HCT116 (cell line): ENCODE data around the gene LPO. TPM values are rescaled to one million over a fixed set of nuclear protein-coding genes. Genes with fewer than 3 reads are reported as not detected.

ENCODE experiments used
- ATAC-seq: fragments of 200-7000 bp; cut with Tn5 transposase; 2 replicates; pipeline ENCODE4 v1.9.1; 2020; ENCODE audit warnings: mild to moderate bottlenecking, moderate library complexity
- BruUV-seq: library from RNA; stranded (reverse); fragments of 400-500 nt; replicated peaks from 2 replicates; lab custom pipeline; 2021; lab: Mats Ljungman, UMichigan
- CTCF ChIA-PET: fragments of 300-600 bp; sonication (Branson Sonifier 250); formaldehyde crosslinking; loops from one replicate; lab custom pipeline; 2021; ENCODE audit warnings: antibody characterized with exemption; lab: Charles Lee
- POLR2A ChIA-PET: fragments of 300-600, 350-600 bp; sonication (Branson Sonifier 250); formaldehyde crosslinking; loops from one replicate; lab custom pipeline; 2021; ENCODE audit warnings: antibody characterized with exemption; lab: Charles Lee
- RAD21 ChIA-PET, 2 experiments: fragments of 300-600 bp; sonication (Branson Sonifier 250); formaldehyde crosslinking; loops; one replicate each; lab custom pipeline; 2023; ENCODE audit warnings: low total read pairs in 2 of 2; ENCODE audit not compliant: uncharacterized antibody in 2 of 2, unreplicated experiment in 2 of 2, low non-redundant PET in 1 of 2; lab: Charles Lee
- DNase-seq: peaks from one replicate; pipeline ENCODE4 v3.0.0-alpha.2; 2010; ENCODE audit warnings: low read depth, low spot score
- H2AFZ ChIP-seq: fragments of 200-600 bp; shearing (Covaris generic), sonication (generic); 2 replicates; pipeline ENCODE4 v1.6.1; 2017; ENCODE audit warnings: low read depth, mixed run types, mixed read lengths, antibody characterized with exemption, low read length; ENCODE audit not compliant: poor library complexity, severe bottlenecking
- H3K27ac ChIP-seq: 2 replicates; pipeline ENCODE4 v1.5.1; 2012; ENCODE audit warnings: low read depth, low read length
- H3K27me3 ChIP-seq: fragments of 200-600 bp; sonication (generic); 2 replicates; pipeline ENCODE4 v1.6.1; 2016; ENCODE audit warnings: mixed run types, low read length, mixed read lengths; ENCODE audit not compliant: insufficient read depth
- H3K36me3 ChIP-seq, 2 experiments: fragments of 200-500 bp in 1 of 2; fragments of 200-600 bp in 1 of 2; sonication (Bioruptor generic) in 1 of 2; sonication (generic) in 1 of 2; 2 replicates each; pipeline versions ENCODE4 v1.5.1 to v1.6.1; 2014 to 2016; ENCODE audit warnings: low read length in 2 of 2, inconsistent platforms in 1 of 2, mixed read lengths in 1 of 2, mixed run types in 1 of 2; ENCODE audit not compliant: insufficient read depth in 2 of 2, control insufficient read depth in 1 of 2
- H3K4me1 ChIP-seq, 2 experiments: fragments of 200-600 bp in 1 of 2; sonication (generic) in 1 of 2; 2 replicates each; pipeline versions ENCODE4 v1.5.1 to v1.6.1; 2012 to 2017; ENCODE audit warnings: low read length in 2 of 2, inconsistent platforms in 1 of 2, mild to moderate bottlenecking in 1 of 2, mixed read lengths in 1 of 2, mixed run types in 1 of 2, moderate library complexity in 1 of 2; ENCODE audit not compliant: insufficient read depth in 2 of 2, control insufficient read depth in 1 of 2
- H3K4me2 ChIP-seq: fragments of 200-600 bp; sonication (generic); 2 replicates; pipeline ENCODE4 v1.6.1; 2017; ENCODE audit warnings: mixed run types, low read length, mixed read lengths
- H3K4me3 ChIP-seq, 2 experiments: fragments of 200-600 bp in 1 of 2; sonication (generic) in 1 of 2; replicated peaks in 1 of 2; 2 replicates each; pipeline ENCODE4 v1.5.1; 2011 to 2016; ENCODE audit warnings: low read length in 2 of 2, control low read depth in 1 of 2, low read depth in 1 of 2, mild to moderate bottlenecking in 1 of 2, mixed read lengths in 1 of 2, mixed run types in 1 of 2
- H3K79me2 ChIP-seq: fragments of 200-600 bp; sonication (generic); 2 replicates; pipeline ENCODE4 v1.6.1; 2017; ENCODE audit warnings: mild to moderate bottlenecking, mixed run types, low read length, moderate library complexity, mixed read lengths; ENCODE audit not compliant: insufficient read depth
- H3K9ac ChIP-seq: fragments of 200-600 bp; sonication (generic); 2 replicates; pipeline ENCODE4 v1.6.1; 2016; ENCODE audit warnings: low read length, mixed read lengths
- H3K9me2 ChIP-seq: fragments of 200-600 bp; sonication (generic), shearing (Covaris generic); 2 replicates; pipeline ENCODE4 v1.6.1; 2017; ENCODE audit warnings: mixed run types, mild to moderate bottlenecking, moderate library complexity; ENCODE audit not compliant: insufficient read depth
- H3K9me3 ChIP-seq, 2 experiments: fragments of 200-500 bp in 1 of 2; fragments of 200-600 bp in 1 of 2; sonication (Bioruptor generic) in 1 of 2; sonication (generic) in 1 of 2; 2 replicates each; pipeline ENCODE4 v1.6.1; 2014 to 2017; ENCODE audit warnings: low read length in 2 of 2, mixed read lengths in 2 of 2, inconsistent platforms in 1 of 2, low read depth in 1 of 2, mild to moderate bottlenecking in 1 of 2, mixed run types in 1 of 2, moderate library complexity in 1 of 2; ENCODE audit not compliant: control insufficient read depth in 1 of 2, insufficient read depth in 1 of 2
- H4K20me1 ChIP-seq: fragments of 200-600 bp; sonication (generic), shearing (Covaris generic); 2 replicates; pipeline ENCODE4 v1.6.1; 2017; ENCODE audit warnings: mixed run types, mild to moderate bottlenecking, moderate library complexity; ENCODE audit not compliant: insufficient read depth
- CBX3 ChIP-seq: IDR thresholded peaks from 2 replicates; pipeline ENCODE4 v1.6.1; 2012; ENCODE audit warnings: low read depth
- CEBPB ChIP-seq: IDR thresholded peaks from 2 replicates; pipeline ENCODE4 v1.6.1; 2012; ENCODE audit warnings: low read depth
- CTCF ChIP-seq, 3 experiments: fragments of 200-600 bp in 1 of 3; sonication (generic) in 1 of 3; IDR thresholded peaks in 2 of 3; conservative IDR thresholded peaks in 1 of 3; 2 replicates each; pipeline ENCODE4 v1.5.1; 2012 to 2017; ENCODE audit warnings: low read depth in 2 of 3, low read length in 2 of 3, antibody characterized with exemption in 1 of 3, borderline replicate concordance in 1 of 3, control low read depth in 1 of 3, mild to moderate bottlenecking in 1 of 3, mixed read lengths in 1 of 3, mixed run types in 1 of 3, moderate library complexity in 1 of 3; ENCODE audit not compliant: insufficient read depth in 1 of 3
- EGR1 ChIP-seq: IDR thresholded peaks from 2 replicates; pipeline ENCODE4 v1.6.1; 2012; ENCODE audit warnings: low read depth
- EZH2 ChIP-seq: fragments of 200-600 bp; sonication (generic); IDR thresholded peaks from 2 replicates; pipeline ENCODE4 v1.6.1; 2017; ENCODE audit warnings: antibody characterized with exemption, mixed run types
- FOSL1 ChIP-seq: IDR thresholded peaks from 2 replicates; pipeline ENCODE4 v1.6.1; 2012; ENCODE audit warnings: low read depth
- POLR2A ChIP-seq: IDR thresholded peaks from 2 replicates; pipeline ENCODE4 v1.7.0; 2011; ENCODE audit warnings: borderline replicate concordance; ENCODE audit not compliant: insufficient read depth, insufficient read length; ENCODE audit errors: extremely low read depth
- POLR2AphosphoS5 ChIP-seq: IDR thresholded peaks from 2 replicates; pipeline ENCODE4 v1.6.1; 2011; ENCODE audit warnings: mild to moderate bottlenecking, low read depth, low read length, moderate library complexity
- RAD21 ChIP-seq: IDR thresholded peaks from 2 replicates; pipeline ENCODE4 v1.6.1; 2012; ENCODE audit warnings: low read depth, mild to moderate bottlenecking
- SIN3A ChIP-seq: IDR thresholded peaks from 2 replicates; pipeline ENCODE4 v1.6.1; 2012; ENCODE audit warnings: low read depth
- SP1 ChIP-seq: IDR thresholded peaks from 2 replicates; pipeline ENCODE4 v1.6.1; 2012; ENCODE audit warnings: low read depth
- SRF ChIP-seq: IDR thresholded peaks from 2 replicates; pipeline ENCODE4 v1.6.1; 2012; ENCODE audit warnings: low read depth
- YY1 ChIP-seq: IDR thresholded peaks from 2 replicates; pipeline ENCODE4 v1.6.1; 2011; ENCODE audit warnings: low read length, low read depth, moderate library complexity, mild to moderate bottlenecking; ENCODE audit not compliant: insufficient replicate concordance; ENCODE audit errors: extremely low read depth
- ZBTB33 ChIP-seq: IDR thresholded peaks from 2 replicates; pipeline ENCODE4 v1.6.1; 2011; ENCODE audit warnings: mild to moderate bottlenecking, low read length, moderate library complexity; ENCODE audit not compliant: insufficient replicate concordance; ENCODE audit errors: extremely low read depth
- ZFX ChIP-seq: fragments of 450-650 bp; IDR thresholded peaks from 2 replicates; pipeline ENCODE4 v1.6.1; 2017
- ZNF274 ChIP-seq: fragments of 200-500 bp; sonication (Bioruptor generic); IDR thresholded peaks from 2 replicates; pipeline ENCODE4 v1.6.1; 2014; ENCODE audit warnings: mild to moderate bottlenecking, low read depth, low read length, inconsistent platforms
- intact Hi-C: fragments of 100-400 bp; cut with micrococcal nuclease; formaldehyde crosslinking; loops from 2 replicates; pipeline ENCODE4 v1.10.0; 2022
- total RNA-seq: library from RNA; stranded (reverse); gene quantifications from one replicate; pipeline ENCODE4 v1.2.1, GENCODE V29; 2021; ENCODE audit not compliant: unreplicated experiment
- TF ChIP-seq, protein P1 (sequence below): IDR thresholded peaks from 2 replicates; pipeline ENCODE4 v1.6.1; 2012
- TF ChIP-seq, protein P2 (sequence below): IDR thresholded peaks from 2 replicates; pipeline ENCODE4 v1.6.1; 2012

Gene LPO
- total RNA-seq, 1 experiment from 2014 or later, result not detected

- RAD21 ChIA-PET, result no interaction called here
- Histone ChIP-seq H3K36me3 (no peaks in the 10 kb centered on the region), H3K4me3 (no peak overlapping the region), H4K20me1 (no peaks in the 10 kb centered on the region), H3K79me2 (no peaks in the 10 kb centered on the region), H3K4me2 (no peak overlapping the region), H3K9me3 (no peaks in the 10 kb centered on the region), H3K27ac (no peak overlapping the region), H3K27me3 (no peaks in the 10 kb centered on the region), H2AFZ (no peak overlapping the region), H3K9me2 (no peaks in the 10 kb centered on the region), H3K4me1 (0 out of 4 replicates have a peak, but pooled peaks cover 0 to 3% of the 10 kb centered on the region in 2 experiments), H3K9ac (no peak overlapping the region)
- no TSS peak for BruUV-seq
- intact Hi-C loops, result no loop called here
- DNase-seq (no peak), ATAC-seq (peak; percentile 34; the same call in 1 of the 2 replicates)
- TF ChIP-seq SRF, result no peak
- CTCF ChIA-PET, result interaction anchor here (1.0 to 1.6 kb wide), 2 partner anchors 10 to 132 kb away, joined by 4 to 5 read pairs; partner anchors contain the start of gene RNF43
- POLR2A ChIA-PET, result interaction anchor here (0.9 kb wide), 1 partner anchor 346 kb away, joined by 3 read pairs; no protein-coding TSS in a partner anchor
Observed at GRCh38 chr17:58285422-58285810, 47.0 kb downstream of the LPO start.

DNA sequence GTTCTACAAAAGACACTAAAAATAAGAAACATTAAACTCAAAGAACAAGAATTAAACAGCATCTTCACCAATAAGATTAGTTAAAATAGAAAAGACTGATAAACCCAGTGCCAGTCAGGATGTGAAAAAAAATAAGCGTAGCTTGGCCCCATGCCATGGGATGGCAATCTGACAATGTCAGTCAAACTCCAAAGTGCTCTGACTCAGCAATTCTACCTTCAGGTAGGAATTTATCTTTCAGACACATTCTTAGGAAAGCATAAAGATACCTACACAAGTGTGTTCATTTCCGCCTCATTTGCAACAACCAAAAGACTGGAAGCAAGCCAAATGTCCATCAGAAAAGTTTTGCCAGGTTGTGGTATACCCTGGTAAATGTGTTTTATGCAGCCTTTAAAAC is 51.5 kb downstream of the LPO start:
- 0 out of 4 replicates have a peak, but pooled peaks cover 0 to 3% of the 10 kb centered on the region in 2 experiments for H3K4me1 ChIP-seq
- BruUV-seq, result no TSS peak
- H3K9ac ChIP-seq, result no peak overlapping the region
- CTCF ChIA-PET, result no interaction called here
- H3K27me3 ChIP-seq, result no peaks in the 10 kb centered on the region
- no peak for ATAC-seq
- no peak overlapping the region for H3K4me2 ChIP-seq
- no peaks in the 10 kb centered on the region for H3K9me2 ChIP-seq
- H3K9me3 ChIP-seq, result no peaks in the 10 kb centered on the region
- no peaks in the 10 kb centered on the region for H3K36me3 ChIP-seq
- intact Hi-C loops, result no loop called here
- H3K79me2 ChIP-seq, result no peaks in the 10 kb centered on the region
- no peaks in the 10 kb centered on the region for H4K20me1 ChIP-seq
- H3K27ac ChIP-seq, result no peak overlapping the region
- RAD21 ChIA-PET, result no interaction called here
- POLR2A ChIA-PET, result no interaction called here
- H3K4me3 ChIP-seq, result no peak overlapping the region
- no peak for DNase-seq
- H2AFZ ChIP-seq, result no peak overlapping the region
- TF ChIP-seq, protein P1, sequence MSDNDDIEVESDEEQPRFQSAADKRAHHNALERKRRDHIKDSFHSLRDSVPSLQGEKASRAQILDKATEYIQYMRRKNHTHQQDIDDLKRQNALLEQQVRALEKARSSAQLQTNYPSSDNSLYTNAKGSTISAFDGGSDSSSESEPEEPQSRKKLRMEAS, result no peak
- TF ChIP-seq, protein P2, sequence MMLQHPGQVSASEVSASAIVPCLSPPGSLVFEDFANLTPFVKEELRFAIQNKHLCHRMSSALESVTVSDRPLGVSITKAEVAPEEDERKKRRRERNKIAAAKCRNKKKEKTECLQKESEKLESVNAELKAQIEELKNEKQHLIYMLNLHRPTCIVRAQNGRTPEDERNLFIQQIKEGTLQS, result no peak
- TF ChIP-seq ZNF274 (no peak), ZFX (no peak), EGR1 (no peak), CBX3 (no peak), ZBTB33 (no peak), SIN3A (no peak), SRF (no peak), CTCF (IDR thresholded peaks at IDR 0.05 in 2 of 3, conservative IDR thresholded peaks at IDR 0.05 in 1 of 3; ENCODE audit: borderline replicate concordance in 1 of 3, insufficient read depth in 1 of 3, low read depth in 2 of 3, low read length in 2 of 3) (no peak), CEBPB (no peak), POLR2AphosphoS5 (no peak), POLR2A (no peak), FOSL1 (no peak), YY1 (no peak), SP1 (no peak), EZH2 (no peak), RAD21 (no peak)
